CD14-positive monocyte (primary cell): ENCODE data around the gene TIMMDC1. TPM values are rescaled to one million over a fixed set of nuclear protein-coding genes. Genes with fewer than 3 reads are reported as not detected.
A peak's percentile ranks its signal among the peaks of the same experiment; 100 is the strongest.

ENCODE experiments used
- DNase-seq, 3 donors: peaks; one replicate each; pipeline ENCODE4 v3.0.0-alpha.2; 2011 to 2022
- H2AFZ ChIP-seq: 2 replicates; pipeline ENCODE4 v1.6.0; 2012; ENCODE audit warnings: mild to moderate bottlenecking, low read depth, low read length, inconsistent platforms; ENCODE audit not compliant: insufficient read depth, poor library complexity, severe bottlenecking
- H3K27ac ChIP-seq, 2 donors: 1 replicate in 1 of 2; 2 replicates in 1 of 2; pipeline ENCODE4 v1.5.1; 2012 to 2013; ENCODE audit warnings: low read length in 2 of 2, control low read depth in 1 of 2, inconsistent platforms in 1 of 2, low read depth in 1 of 2, mild to moderate bottlenecking in 1 of 2
- H3K27me3 ChIP-seq, 2 donors: one replicate each; pipeline versions ENCODE4 v1.6.0 to v1.6.1; 2011 to 2013; ENCODE audit warnings: low read length in 2 of 2; ENCODE audit not compliant: control insufficient read depth in 2 of 2, insufficient read depth in 2 of 2
- H3K36me3 ChIP-seq, 2 donors: replicated peaks in 1 of 2; 1 replicate in 1 of 2; 2 replicates in 1 of 2; pipeline versions ENCODE4 v1.5.1 to v1.6.1; 2012 to 2013; ENCODE audit warnings: low read length in 2 of 2, control low read depth in 1 of 2, inconsistent platforms in 1 of 2, mild to moderate bottlenecking in 1 of 2; ENCODE audit not compliant: insufficient read depth in 2 of 2, control insufficient read depth in 1 of 2
- H3K4me1 ChIP-seq, 2 donors: 1 replicate in 1 of 2; 2 replicates in 1 of 2; pipeline versions ENCODE4 v1.5.1 to v1.6.1; 2012 to 2013; ENCODE audit warnings: low read length in 2 of 2, control low read depth in 1 of 2, inconsistent platforms in 1 of 2, mild to moderate bottlenecking in 1 of 2, moderate library complexity in 1 of 2; ENCODE audit not compliant: insufficient read depth in 2 of 2, control insufficient read depth in 1 of 2
- H3K4me2 ChIP-seq: replicated peaks from 2 replicates; pipeline ENCODE3; 2012; ENCODE audit warnings: low read length, moderate library complexity, mild to moderate bottlenecking; ENCODE audit not compliant: poor library complexity, severe bottlenecking; ENCODE audit errors: extremely low read depth
- H3K4me3 ChIP-seq, 3 experiments: fragments of 200-600 bp in 1 of 3; sonication (generic) in 1 of 3; replicated peaks in 1 of 3; 1 replicate in 2 of 3; 2 replicates in 1 of 3; pipeline ENCODE4 v1.5.1; 2011 to 2013; ENCODE audit warnings: low read length in 3 of 3, mild to moderate bottlenecking in 3 of 3, control low read depth in 2 of 3, low read depth in 2 of 3, inconsistent platforms in 1 of 3, moderate library complexity in 1 of 3
- H3K79me2 ChIP-seq: 2 replicates; pipeline ENCODE4 v1.6.0; 2012; ENCODE audit warnings: mild to moderate bottlenecking, control low read depth, inconsistent platforms, low read length, moderate library complexity; ENCODE audit not compliant: insufficient read depth
- H3K9ac ChIP-seq: 2 replicates; pipeline ENCODE4 v1.6.0; 2017; ENCODE audit warnings: low read length, mild to moderate bottlenecking; ENCODE audit not compliant: insufficient read depth, poor library complexity, severe bottlenecking
- H3K9me3 ChIP-seq, 2 donors: replicated peaks in 1 of 2; 1 replicate in 1 of 2; 2 replicates in 1 of 2; pipeline versions ENCODE4 v1.5.1 to v1.6.1; 2012 to 2013; ENCODE audit warnings: low read length in 2 of 2, control low read depth in 1 of 2; ENCODE audit not compliant: control insufficient read depth in 1 of 2, insufficient read depth in 1 of 2
- H4K20me1 ChIP-seq: 2 replicates; pipeline ENCODE4 v1.6.0; 2012; ENCODE audit warnings: mild to moderate bottlenecking, low read length, control low read depth, moderate library complexity; ENCODE audit not compliant: insufficient read depth
- H3K27ac Mint-ChIP-seq, 7 donors: one replicate each; pipeline ENCODE4 v1.8.0; 2020; ENCODE audit warnings: mild to moderate bottlenecking in 7 of 7, mixed read lengths in 7 of 7, moderate library complexity in 6 of 7, inconsistent platforms in 2 of 7
- H3K27me3 Mint-ChIP-seq, 3 donors: one replicate each; pipeline ENCODE4 v1.8.0; 2021 to 2022; ENCODE audit warnings: low read depth in 3 of 3, mild to moderate bottlenecking in 3 of 3, mixed read lengths in 3 of 3, moderate library complexity in 3 of 3, inconsistent platforms in 1 of 3
- H3K36me3 Mint-ChIP-seq, 2 donors: one replicate each; pipeline ENCODE4 v1.8.0; 2020; ENCODE audit warnings: mixed read lengths in 2 of 2, inconsistent platforms in 1 of 2, mild to moderate bottlenecking in 1 of 2
- H3K4me1 Mint-ChIP-seq: one replicate; pipeline ENCODE4 v1.8.0; 2020; ENCODE audit warnings: mild to moderate bottlenecking, mixed read lengths
- H3K4me3 Mint-ChIP-seq, 2 donors: one replicate each; pipeline ENCODE4 v1.8.0; 2020; ENCODE audit warnings: mild to moderate bottlenecking in 2 of 2, mixed read lengths in 2 of 2, moderate library complexity in 1 of 2
- H3K9me3 Mint-ChIP-seq, 7 donors: one replicate each; pipeline ENCODE4 v1.8.0; 2020 to 2022; ENCODE audit warnings: mixed read lengths in 7 of 7, mild to moderate bottlenecking in 6 of 7, moderate library complexity in 6 of 7, inconsistent platforms in 2 of 7
- CTCF ChIP-seq: fragments of 200-600 bp; IDR thresholded peaks from one replicate; pipeline ENCODE4 v1.8.0; 2022; ENCODE audit warnings: antibody characterized with exemption, mild to moderate bottlenecking
- WGBS: methylation state at CpG from one replicate; pipeline ENCODE4 v1.1.5; 2013; ENCODE audit warnings: missing lambda C conversion rate; ENCODE audit not compliant: insufficient coverage; 5-methylcytosine and 5-hydroxymethylcytosine counted together
- intact Hi-C, 2 donors: fragments of 100-400 bp; cut with micrococcal nuclease; formaldehyde crosslinking; loops; one replicate each; pipeline versions ENCODE4 v1.15.0 to v1.15.1; 2023
- polyA plus RNA-seq, 3 donors: library from polyadenylated mRNA; depleted of rRNA in 1 of 3; unstranded in 2 of 3; stranded (reverse) in 1 of 3; fragments of 300-500 nt in 2 of 3; fragments of >200 nt in 1 of 3; fragmentation: Illumina TruSeq in 2 of 3; gene quantifications; 1 replicate in 2 of 3; 2 replicates in 1 of 3; pipeline ENCODE4 v1.2.3, GENCODE V29; 2012 to 2021

TIMMDC1 gene
- polyA plus RNA-seq, 3 donors: 34.1 to 81.1 (median 78.2) TPM

GRCh38 chr3:119569156-119569555, 70.8 kb downstream of the TIMMDC1 start:
- Histone ChIP-seq H4K20me1 (no peaks in the 10 kb centered on the region), H2AFZ (no peak overlapping the region), H3K4me2 (no peak overlapping the region), H3K27ac (peak overlapping the region in 1 of 2 donors; percentile 83), H3K79me2 (no peaks in the 10 kb centered on the region), H3K4me1 (peaks cover 30 to 31% of the 10 kb centered on the region in 2 donors), H3K4me3 (no peak overlapping the region), H3K36me3 (no peaks in the 10 kb centered on the region), H3K27me3 (no peaks in the 10 kb centered on the region), H3K9ac (no peak overlapping the region), H3K9me3 (no peaks in the 10 kb centered on the region)
- Mint-ChIP-seq H3K4me3 (no peak overlapping the region), H3K27ac (peak overlapping the region; percentile 31 to 97 (median 96)), H3K36me3 (no peaks in the 10 kb centered on the region), H3K27me3 (peaks cover 0 to 3% (median 0%) of the 10 kb centered on the region in 3 donors), H3K9me3 (no peaks in the 10 kb centered on the region), H3K4me1 (peaks cover 32% of the 10 kb centered on the region)
- 100% methylated on average over 4 of the region's 4 CpGs for WGBS
- TF ChIP-seq CTCF: no peak
- no peak for DNase-seq
- intact Hi-C loops: no loop called here

GRCh38 chr3:119570229-119570628, 71.9 kb downstream of the TIMMDC1 start:
- H3K27ac Mint-ChIP-seq: peak overlapping the region; percentile 94 to 97 (median 97)

More at GRCh38 chr3:119570229-119570628, 71.9 kb downstream of the TIMMDC1 start:
- Mint-ChIP-seq H3K9me3 (no peaks in the 10 kb centered on the region), H3K36me3 (no peaks in the 10 kb centered on the region), H3K4me1 (peaks cover 30% of the 10 kb centered on the region), H3K4me3 (peak overlapping the region; percentile 20 to 75), H3K27me3 (peaks cover 0 to 3% (median 0%) of the 10 kb centered on the region in 3 donors)
- peak overlapping the region; percentile 30 for H2AFZ ChIP-seq
- no peaks in the 10 kb centered on the region for H3K9me3 ChIP-seq
- peak overlapping the region; percentile 83 to 88 for H3K27ac ChIP-seq
- no peak for TF ChIP-seq CTCF
- peak overlapping the region; percentile 37 for H3K4me2 ChIP-seq
- H3K36me3 ChIP-seq: no peaks in the 10 kb centered on the region
- peak overlapping the region in 1 of 3 experiments; percentile 31 for H3K4me3 ChIP-seq
- WGBS: no CpG with 5 or more reads among the region's 5 CpGs
- no peaks in the 10 kb centered on the region for H3K79me2 ChIP-seq
- no peaks in the 10 kb centered on the region for H3K27me3 ChIP-seq
- peak overlapping the region; percentile 44 for H3K9ac ChIP-seq
- no peaks in the 10 kb centered on the region for H4K20me1 ChIP-seq
- peaks cover 30 to 31% of the 10 kb centered on the region in 2 donors for H3K4me1 ChIP-seq
- peak; percentile 92 to 94 (median 94) for DNase-seq
- intact Hi-C loops: no loop called here
